WI38 (cell line): ENCODE data around the gene HOXA2.

Experiments used
- H3K4me3 ChIP-seq: 2 replicates; pipeline ENCODE4 v1.5.1; 2011; ENCODE audit warnings: low read depth, mild to moderate bottlenecking, control low read depth, low read length
- TF ChIP-seq, protein P1 (sequence below): IDR thresholded peaks from 2 replicates; pipeline ENCODE4 v1.5.1; 2012; ENCODE audit warnings: low read depth, mild to moderate bottlenecking, control low read depth, low read length

The HOXA2 gene

DNA sequence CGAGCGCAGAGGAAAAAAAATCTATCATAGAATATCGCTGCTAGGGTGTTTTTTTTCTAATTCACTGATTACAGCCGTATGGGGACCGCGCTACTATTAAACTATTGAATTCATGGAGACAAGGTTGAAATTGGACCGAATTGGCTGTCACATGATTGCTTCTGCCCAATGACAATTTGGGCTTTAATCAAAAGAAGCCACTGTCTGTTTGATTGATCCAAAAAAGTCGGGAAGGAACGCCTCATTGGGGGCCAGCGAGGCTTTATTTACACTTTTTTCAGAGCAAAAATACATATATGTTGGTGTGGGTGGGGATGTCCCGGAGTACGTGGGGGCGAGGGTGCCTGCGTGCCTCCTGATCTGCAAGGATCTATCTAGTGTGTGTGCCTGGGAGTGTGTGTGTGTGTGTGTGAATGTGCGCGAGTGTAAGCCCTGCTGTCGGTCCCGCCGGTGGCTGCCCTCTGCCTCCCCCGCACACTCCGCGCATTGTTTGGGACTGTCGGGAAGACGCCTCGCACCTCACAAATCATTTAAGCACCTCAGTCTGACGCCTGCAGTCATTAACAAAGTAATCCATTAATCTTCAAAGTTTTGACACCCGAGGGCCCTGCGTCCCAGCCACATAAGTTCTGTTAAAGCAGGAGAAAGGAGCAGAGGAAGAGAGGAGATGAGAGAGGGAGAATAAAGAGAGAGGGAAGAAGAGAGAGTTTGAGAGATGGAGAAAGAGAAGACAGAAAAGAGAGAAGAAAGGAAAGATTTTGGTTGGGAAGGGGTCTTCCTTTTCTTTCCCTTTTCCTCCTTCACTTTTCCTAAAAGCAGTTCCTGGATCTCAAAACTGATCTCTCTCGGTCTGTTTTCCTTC, at the start of gene HOXA2:
TSS of gene HOXA2 (minus strand) at position 103 of the 862 bp plus-strand sequence. CDS start 183 bp downstream, outside the sequence.
- TF ChIP-seq, protein P1, sequence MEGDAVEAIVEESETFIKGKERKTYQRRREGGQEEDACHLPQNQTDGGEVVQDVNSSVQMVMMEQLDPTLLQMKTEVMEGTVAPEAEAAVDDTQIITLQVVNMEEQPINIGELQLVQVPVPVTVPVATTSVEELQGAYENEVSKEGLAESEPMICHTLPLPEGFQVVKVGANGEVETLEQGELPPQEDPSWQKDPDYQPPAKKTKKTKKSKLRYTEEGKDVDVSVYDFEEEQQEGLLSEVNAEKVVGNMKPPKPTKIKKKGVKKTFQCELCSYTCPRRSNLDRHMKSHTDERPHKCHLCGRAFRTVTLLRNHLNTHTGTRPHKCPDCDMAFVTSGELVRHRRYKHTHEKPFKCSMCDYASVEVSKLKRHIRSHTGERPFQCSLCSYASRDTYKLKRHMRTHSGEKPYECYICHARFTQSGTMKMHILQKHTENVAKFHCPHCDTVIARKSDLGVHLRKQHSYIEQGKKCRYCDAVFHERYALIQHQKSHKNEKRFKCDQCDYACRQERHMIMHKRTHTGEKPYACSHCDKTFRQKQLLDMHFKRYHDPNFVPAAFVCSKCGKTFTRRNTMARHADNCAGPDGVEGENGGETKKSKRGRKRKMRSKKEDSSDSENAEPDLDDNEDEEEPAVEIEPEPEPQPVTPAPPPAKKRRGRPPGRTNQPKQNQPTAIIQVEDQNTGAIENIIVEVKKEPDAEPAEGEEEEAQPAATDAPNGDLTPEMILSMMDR, result no peak
- H3K4me3 ChIP-seq, result peak within 1 kb of the TSS; percentile 96

- TF ChIP-seq, protein P1, result no peak
- peak overlapping the region; percentile 54 for H3K4me3 ChIP-seq
These were observed 49.0 kb upstream of the HOXA2 start for GRCh38 chr7:27151341-27151930.

- TF ChIP-seq, protein P1, result peak; percentile 67
- peak overlapping the region; percentile 54 for H3K4me3 ChIP-seq
These were observed 48.3 kb upstream of the HOXA2 start for GRCh38 chr7:27150568-27151340.

- no peak overlapping the region for H3K4me3 ChIP-seq
- TF ChIP-seq, protein P1, result no peak
These were observed 47.5 kb upstream of the HOXA2 start for GRCh38 chr7:27149842-27150567.

DNA sequence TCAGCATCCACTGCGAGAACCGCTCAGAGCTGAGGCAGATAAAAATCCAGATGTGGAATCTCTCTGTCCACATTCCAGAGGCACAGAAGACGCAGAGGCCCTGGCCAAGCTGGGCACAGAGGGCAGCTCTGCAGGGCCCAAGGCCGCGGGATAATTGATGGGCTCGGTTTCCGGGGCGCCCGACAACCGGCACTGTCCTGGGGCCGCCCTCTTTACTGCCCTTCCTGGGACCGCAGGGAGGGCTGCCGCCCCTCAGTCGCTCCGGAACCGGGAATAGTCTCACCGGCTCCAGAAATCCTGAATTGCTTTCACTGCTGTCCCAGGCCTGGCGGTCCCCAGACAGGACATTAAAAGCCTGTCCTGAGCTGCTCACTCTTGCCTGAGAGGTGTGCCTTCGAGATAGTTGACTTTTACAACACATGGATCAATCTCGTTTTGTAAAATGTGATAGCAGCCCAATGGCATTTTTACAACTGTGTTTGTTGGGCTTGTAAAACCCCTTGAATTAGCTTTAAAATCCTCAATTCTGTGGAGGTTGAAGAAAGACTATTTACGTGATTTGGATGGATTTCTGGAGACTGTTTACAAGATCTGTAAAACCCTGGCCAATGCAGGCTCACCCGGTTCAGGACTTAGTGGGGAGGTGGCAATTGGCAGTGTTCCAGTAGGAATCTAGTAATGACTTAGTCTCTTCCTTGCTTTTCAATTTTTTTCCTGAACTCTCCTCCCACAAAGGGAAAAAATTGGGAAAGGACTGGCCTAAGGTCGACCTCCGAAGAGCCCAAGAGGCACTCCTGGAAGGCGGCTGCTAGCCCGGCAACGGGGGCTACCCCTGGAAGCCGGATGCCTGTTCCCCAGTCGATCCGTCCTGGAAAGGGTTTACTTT, 46.5 kb upstream of the HOXA2 start:
- no peak overlapping the region for H3K4me3 ChIP-seq
- TF ChIP-seq, protein P1, result no peak
